Sciatic nerve (tissue), 2 donors: ENCODE data around the gene SDHA. TPM values are rescaled to one million over a fixed set of nuclear protein-coding genes. Genes with fewer than 3 reads are reported as not detected.

Source experiments
- ATAC-seq: fragments of 200-7000 bp; cut with Tn5 transposase; one replicate; pipeline ENCODE4 v1.9.1; 2020; ENCODE audit warnings: mild to moderate bottlenecking, moderate library complexity
- DNase-seq: peaks from one replicate; pipeline ENCODE4 v3.0.0-alpha.2; 2020; ENCODE audit warnings: low spot score
- intact Hi-C: fragments of 100-400 bp; cut with DNase I; formaldehyde crosslinking; loops from one replicate; pipeline ENCODE4 v1.14.2; 2022
- total RNA-seq: library from RNA; stranded (reverse); fragmentation: NEBNext Ultra II Directional; extraction: Animal tissue kit (Norgen Biotek cat#: 25700); gene quantifications from one replicate; pipeline ENCODE4 v1.2.1, GENCODE V29; 2021
- donor health status: DM: no; HTN: no; CAD: no.
- donor health status: DM: no; HTN: no; CAD: no.

Gene SDHA
- total RNA-seq, 1 donor from 2014 or later = 105 TPM

DNA sequence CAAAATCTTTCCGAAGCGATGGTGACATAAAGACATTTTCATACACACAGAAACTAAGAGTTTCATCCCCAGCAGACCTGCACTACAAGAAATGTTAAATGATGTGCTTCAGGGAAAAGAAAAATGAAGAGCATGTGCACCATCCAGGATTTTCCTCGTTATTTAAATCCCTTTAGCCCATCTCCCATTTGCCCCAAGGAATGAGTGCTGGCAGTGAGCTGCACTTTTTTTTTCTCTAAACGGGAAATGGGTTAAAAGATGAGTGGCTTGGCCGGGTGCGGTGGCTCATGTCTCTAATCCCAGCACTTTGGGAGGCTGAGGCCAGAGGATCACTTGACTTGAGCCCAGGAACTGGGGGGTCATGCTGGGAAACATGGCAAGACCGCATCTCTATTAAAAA lies 33.6 kb upstream of the SDHA start:
- no peak for ATAC-seq
- intact Hi-C loops = no loop called here
- no peak for DNase-seq

DNA sequence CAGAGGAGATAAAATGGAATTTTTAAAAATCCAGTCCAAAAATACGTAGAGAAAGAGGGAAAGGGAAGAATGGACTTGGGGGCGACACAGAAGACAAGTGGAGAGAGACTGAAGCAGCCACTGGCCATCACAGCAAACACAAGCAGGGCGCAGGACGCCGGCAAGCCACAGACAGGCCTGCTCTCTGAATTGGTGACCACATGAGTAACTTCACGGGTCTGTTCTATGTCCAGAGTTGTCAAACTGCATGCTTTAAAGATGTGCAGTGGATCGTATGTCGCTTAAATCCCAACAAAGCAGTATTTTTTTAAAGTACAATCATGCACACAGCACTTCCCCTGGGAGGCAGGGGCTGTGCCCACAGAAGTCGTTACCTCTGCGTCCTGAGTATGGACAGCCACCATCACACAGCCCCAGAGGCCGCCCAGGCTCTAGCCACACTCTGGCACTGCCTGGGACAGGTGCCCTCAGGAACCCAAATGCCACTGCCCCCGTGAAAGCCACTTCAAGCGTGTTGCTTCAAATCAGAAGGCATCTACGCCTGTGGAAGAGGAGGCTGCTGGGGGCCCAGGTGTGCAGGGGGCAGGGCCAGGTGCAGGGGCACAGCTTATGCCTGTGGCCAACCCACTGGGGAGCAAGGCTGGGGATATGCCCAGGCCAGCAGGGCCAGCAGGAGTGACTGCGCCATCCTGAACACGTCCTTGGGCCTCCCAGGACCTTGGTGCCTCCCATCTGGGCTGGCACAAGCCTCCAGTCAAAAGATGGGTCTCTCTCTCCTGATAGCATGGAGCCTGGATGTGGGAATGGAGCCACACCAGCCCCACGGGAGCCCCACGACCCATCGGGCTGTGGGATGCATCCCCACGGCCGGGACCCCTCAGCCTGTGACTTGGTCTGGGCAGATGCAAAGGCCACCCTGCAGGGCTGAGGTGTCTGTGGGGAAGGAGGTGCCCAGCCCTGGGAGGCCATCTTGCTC lies 32.7 kb upstream of the SDHA start:
- ATAC-seq (no peak), DNase-seq (no peak)
- intact Hi-C loops = no loop called here

DNA sequence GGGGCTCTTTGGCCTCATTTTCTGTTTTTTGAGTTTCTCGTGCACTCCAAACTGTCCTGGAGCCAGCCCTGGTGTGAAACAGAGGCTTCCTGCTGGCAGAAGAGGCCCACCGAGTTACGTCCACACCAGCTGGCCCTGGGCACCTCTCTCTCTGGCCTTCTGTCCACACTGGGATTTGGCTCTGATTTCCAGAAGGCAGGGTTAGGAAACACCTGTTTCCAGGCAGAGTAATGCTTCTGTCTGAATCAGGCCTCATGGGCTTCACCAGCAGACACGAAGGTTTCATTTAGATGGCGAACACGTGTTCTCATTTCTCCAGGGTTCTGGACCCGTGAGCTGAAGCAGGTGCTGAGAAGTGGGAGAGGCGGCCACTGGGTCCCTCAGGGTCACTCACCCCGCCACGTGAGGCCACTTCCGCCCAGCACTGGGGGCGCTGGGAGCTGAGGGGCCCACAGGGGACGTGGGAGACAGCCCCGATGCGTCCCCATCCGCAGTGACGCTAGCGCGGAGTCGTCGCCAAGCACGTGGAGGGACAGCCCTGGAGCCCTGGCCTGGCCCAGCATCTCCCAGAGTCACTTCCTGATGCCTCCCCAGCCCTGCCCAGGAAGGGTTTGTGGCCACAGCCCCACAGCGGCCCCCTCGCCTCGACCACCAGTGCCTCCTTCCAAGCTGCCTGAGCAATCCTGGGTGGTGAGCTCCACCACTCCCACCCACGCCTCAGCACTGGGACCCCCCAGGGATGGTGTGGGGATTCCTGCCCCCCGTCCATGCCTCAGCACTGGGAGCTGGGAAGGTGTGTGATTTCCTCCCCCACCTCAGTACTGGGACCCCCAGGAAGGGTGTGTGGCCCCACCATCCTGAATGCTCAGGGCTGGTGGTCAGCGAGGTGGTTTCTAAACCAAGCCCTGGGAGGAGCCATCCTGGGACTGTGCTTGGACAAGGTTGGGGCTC lies 31.8 kb upstream of the SDHA start:
- ATAC-seq = no peak
- intact Hi-C loops = no loop called here
- no peak for DNase-seq

DNA sequence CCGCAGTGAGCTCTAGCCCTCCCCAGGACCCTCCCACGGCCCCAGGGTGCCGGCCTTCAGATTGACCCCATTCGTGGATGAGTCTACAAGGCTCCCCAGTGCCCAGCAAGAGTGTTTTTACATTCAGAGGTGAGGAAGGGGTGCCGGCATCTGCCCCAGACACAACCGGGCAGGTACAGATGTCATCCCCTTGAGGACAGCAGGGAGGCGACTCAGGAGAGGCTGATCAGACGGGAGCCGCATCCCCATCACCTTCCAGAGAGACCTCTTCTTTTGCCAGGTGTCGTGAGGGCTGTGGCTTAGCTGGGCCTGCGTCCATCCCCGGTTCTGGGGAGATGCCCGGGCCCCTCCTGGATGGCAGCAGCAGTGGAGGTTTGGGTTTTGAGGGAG lies 31.1 kb upstream of the SDHA start:
- intact Hi-C loops = no loop called here
- ATAC-seq = no peak
- peak; percentile 26 for DNase-seq

DNA sequence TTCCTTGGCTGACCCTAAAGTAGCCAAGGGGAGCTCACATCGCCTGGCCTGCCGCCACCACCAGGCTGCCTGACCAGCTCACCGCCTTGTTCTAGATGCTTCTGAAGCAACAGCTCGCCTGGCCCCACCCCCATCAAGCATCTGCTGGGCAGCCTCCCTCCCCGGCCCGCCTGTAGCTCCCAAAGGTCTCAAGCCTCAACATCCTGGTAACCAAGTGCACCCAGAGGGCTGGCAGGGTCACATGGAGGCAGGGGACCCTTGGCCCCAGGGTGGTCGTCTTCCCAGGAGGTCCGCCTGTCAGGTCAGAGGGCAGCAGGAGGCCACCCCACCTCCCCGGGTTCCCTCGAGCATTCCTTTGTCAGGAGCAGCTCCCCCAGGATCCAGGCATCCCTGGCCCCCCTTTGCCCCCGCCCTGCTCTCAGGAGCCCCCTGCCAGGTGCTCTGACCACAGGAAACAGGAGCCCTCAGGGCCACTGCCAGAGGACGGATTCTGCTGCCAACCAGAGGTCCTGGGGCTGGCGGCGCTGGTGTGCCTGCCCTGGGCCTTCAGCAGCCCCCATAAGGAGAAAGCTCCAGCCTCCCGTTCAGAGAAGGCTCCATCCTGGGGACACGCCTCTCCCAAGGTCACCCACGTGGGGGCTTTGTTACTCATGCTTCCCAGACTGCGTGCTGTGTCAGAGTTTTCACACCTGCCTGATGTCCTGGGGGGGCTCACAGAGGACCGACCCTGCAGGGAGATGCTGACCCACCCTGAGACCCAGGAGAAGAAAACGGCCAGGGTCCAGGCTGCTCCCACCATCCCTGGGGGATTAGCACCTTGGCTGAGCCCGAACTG lies 30.3 kb upstream of the SDHA start:
- DNase-seq (peak; percentile 56), ATAC-seq (no peak)
- intact Hi-C loops = no loop called here

DNA sequence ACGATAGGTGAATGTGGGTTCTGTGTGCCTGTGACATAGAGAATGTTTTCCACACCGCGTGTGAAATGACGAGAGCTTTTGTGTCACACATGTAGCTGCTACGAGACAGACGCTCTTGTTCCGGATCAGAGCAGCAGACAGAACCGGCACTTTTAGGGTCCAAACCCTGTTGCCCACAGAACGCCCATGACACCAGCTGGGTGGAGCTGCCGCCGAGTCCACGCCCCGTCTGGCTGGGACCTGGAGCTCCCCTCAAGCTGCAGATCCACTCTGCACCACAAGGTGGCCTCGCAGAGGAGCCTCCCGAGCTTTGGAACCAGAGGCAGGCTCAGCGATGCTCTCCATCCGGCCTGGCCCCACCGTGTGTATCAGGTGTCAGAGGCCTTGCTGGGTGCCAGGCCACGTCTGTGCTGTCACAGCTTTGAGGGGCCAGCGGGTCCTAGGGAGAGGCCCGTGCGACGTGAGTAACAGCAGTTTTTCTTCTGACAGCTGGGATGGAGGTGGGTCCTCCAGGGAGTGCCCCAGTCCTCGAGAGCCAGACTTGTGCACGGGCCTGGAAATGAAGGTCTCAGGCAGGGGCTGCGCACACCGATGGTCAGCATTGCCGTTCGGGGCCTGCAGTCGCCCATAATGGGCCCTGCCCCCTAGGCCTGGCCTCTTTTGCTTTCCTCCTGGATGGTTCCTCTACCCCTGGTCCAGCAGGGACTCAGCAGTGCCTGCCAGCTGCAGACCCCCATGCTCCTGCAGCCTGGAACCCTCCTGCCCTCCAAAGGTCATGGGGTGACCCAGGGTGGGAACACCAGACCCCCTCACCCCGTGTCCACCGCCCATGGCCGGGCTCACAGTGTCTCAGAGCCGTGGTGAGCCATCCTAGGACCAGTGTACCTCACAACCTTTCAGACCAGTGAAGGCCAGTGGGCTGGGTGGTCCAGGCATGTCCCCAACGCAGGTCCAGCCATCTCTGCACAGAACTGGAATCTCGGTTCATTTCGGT lies 29.3 kb upstream of the SDHA start:
- peak; percentile 90 for DNase-seq
- intact Hi-C loops = no loop called here
- ATAC-seq = peak; percentile 91

DNA sequence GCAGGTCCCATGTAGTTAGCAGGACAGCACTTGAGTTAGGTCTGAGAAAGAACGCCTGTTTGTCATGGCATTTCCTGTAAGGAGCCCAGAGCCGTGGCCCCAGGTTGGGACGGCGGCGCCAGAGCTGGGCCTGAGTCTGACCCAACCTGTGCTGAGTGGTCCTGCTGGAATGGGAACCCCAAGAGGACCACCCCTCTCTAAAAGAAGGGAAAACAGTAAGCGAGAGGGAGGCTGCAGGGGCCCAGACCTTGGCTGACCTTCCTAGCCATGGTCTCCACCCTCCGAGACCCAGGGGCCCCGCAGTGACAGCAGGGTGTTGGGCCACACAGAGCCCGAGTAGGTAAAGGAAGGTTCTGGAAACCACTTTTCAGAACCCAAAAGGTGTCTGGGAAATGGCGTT lies 28.6 kb upstream of the SDHA start:
- DNase-seq = peak; percentile 31
- intact Hi-C loops = no loop called here
- no peak for ATAC-seq

DNA sequence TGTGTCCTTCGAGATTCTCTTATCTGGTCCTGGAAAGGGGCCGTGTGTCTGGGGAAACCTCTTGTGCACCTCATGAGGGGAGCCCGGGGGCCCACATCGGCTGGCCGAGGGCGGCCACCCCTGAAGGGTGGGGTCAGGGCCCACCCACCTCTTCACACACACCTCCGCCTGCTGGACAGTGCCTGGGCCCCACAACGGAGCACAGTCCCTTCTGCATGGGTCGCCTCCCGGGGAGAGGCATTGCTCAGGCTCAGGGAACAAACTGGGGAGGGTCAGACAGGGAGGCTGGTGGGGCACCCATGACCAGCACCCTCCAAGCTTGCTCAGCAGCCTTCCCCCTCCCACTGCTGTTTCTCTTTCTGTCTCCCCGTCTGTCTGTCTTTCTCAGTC lies 28.1 kb upstream of the SDHA start:
- intact Hi-C loops = no loop called here
- ATAC-seq = no peak
- peak; percentile 46 for DNase-seq

DNA sequence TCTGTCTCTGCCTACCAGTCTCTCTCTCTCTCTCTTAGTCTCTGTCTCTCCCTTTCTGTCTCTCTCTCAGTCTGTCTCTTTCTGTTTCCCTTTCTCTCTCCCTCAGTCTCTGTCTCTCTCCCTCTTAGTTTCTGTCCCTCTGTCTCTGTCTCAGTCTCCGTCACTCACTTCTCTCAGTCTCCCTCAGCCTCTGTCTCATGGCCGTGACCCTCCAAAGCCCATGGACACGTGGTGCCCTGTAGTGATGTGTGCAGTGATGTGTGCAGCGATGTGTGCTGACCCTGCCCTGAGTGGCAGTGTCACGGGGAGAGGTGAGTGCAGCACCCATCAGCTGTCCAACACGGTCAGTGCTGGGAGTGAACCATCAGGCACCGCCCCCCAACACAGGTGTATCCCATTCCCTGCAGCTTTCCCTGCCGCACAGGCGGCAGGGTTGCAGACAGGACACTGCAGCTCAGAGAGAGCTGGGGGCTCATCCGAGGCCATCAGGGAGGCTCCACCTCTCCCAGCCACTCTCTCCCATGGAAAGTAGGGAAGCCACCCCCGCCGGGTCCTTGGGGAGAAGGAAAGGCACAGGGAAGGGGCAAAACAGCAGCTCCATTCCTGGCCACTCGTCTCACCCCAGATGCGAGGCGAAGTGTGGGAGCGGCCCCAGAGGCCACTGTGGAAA lies 27.6 kb upstream of the SDHA start:
- intact Hi-C loops = no loop called here
- ATAC-seq (no peak), DNase-seq (peak; percentile 50)

DNA sequence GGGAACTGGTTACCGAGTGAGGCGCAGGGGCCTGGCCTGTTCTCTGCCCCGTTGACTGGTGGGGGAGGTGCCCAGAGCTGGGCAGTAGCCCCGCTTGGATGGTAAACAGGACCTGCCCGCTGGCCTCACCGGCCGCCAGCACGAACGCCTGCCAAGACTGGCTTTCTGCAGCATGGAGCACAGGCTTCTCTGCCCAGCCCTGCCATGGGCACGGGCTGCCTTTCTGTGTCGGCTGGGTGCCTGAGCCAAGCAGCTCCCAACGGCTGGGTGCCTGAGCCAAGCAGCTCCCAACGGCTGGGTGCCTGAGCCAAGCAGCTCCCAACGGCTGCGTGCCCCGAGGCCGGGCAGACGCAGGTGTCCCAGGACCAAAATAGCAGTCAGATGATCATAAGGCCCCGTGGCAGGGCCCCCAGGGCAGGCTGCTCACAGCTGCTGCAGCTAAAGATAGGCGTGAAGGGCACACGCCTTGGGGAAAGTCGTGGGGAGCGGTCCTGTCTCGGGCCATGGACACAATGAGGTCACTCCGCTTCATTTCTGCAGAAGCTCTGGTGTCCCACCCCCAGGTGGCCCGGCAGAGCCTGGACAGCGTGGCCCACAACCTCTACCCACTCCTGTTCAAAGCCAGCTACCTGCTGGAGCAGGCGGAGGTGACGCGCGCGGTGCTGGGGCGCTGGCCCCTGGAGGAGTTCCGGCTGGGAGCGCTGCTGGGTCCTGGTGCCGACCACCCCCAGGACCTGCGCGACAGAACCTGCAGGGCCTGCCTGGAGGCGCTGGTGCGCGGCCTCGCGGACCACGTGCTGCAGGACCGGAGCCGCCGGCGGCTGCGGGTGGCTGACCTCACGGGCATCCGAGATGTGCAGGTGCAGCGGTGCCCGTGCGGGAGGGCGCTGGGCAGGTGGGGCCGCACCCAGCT lies 26.8 kb upstream of the SDHA start, which contains the start of gene LRRC14B:
LRRC14B (plus strand) TSS at position 460 of the 913 bp plus-strand sequence; CDS start at position 504, 44 bp downstream.
- DNase-seq (peak; percentile 49), ATAC-seq (no peak)
- intact Hi-C loops = no loop called here

DNA sequence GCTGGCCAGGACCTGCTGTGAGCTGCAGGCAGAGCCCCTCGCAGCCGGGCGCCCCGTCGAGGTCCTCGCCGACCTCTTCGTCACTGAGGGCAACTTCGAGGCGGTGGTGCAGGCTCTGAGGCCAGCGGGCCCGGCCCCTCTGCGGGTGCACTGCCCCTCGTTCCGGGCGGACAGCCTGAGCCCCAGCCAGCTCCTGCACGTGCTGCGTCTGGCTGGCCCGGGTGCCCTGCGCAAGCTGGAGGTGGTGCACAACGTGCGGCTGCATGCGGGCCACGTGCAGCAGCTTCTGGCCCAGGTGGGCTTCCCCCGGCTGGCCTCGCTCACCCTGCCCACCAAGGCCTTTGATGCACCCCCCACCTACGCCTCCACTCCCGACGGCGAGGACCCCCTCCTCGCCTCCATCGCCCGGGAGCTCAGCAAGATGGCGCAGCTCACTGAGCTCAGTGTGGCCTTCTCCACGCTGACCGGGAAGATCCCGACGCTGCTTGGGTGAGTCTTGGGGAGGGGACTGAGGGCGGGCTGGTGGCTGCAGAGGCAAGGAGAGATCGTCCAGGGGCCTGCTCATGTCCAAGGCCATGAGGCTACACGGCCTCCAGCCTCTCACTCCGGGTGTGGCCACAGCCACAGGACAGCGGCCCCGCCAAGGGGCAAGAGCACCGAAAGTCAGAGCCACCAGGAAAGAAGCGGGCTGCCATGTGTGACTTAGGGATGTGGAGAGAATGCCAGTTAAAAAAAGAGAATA lies 26.0 kb upstream of the SDHA start:
- DNase-seq = peak; percentile 45
- no peak for ATAC-seq
- intact Hi-C loops = no loop called here

DNA sequence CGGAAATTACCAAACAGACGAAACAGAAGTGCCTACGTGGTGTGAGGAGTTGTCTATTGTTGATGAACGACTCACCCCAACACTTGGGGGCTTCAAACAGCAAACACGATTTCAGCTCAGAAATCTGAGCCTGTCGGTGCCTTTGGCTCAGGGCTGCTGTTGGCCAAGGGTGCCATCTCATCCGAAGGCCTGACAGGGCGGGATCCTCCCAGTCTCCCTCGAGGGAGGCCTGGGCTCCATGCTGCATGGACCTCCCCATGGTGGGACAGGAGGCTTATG lies 25.5 kb upstream of the SDHA start:
- intact Hi-C loops = no loop called here
- ATAC-seq (no peak), DNase-seq (no peak)

DNA sequence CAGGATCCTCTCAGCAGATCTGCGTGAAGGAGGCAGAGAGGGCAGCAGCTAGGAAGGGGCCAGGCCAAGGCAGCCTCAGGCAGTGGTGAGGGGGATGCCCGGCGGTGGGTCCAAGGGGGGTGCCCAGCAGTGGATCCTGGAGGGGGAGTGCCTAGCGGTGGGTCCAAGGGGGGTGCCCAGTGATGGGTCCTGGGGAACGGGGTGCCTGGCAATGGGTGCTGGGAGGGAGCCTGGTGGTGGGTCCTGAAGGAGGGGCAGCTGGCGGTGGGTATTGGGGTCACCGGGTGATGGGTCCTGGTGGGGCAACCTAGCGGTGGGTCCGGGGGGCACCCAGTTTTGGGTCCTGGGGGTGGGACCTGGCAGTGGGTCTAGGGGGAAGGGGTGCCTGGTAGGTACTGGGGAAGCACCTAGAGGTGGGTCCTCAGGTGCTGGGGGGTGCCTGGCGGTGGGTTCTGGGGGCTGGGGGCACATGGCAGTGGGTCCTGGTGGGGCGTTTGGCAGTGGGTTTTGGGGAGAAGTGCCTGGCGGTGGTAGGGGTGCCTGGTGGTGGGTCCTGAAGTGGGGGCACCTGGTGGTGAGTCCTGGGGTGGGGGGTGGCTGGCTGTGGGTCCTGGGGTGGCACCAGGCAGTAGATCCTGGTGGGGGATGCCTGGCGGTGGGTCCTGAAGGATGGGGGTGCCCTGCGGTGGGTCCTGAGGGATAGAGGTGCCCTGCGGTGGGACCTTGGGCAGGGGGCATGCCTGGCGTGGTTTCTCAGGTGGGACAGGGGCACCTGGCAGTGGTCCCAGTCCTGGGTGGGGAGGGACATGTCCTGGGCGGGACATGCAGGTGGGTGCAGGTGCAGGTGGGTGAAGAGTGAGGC lies 24.9 kb upstream of the SDHA start:
- DNase-seq = peak; percentile 51
- ATAC-seq = no peak
- intact Hi-C loops = no loop called here

DNA sequence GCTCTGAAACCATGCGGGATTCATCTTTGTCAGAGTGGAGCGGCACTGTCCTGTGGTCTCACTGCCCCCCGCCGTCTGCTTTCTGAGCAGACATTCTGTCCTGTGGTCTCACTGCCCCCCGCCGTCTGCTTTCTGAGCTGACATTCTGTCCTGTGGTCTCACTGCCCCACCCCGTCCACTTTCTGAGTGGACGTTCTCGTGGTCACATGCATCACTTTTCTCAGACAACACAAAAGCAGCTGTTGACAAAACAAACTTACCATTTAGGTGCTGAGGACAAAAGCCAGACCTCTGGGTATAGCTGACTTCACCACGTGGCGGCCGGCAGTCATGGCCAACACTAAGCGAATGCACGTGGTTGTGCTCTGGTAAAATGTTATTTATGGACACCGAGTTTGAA lies 24.0 kb upstream of the SDHA start:
- no peak for ATAC-seq
- peak; percentile 56 for DNase-seq
- intact Hi-C loops = no loop called here
